ENCODE data around the gene PRKAR2B. TPM values are rescaled to one million over a fixed set of nuclear protein-coding genes. Genes with fewer than 3 reads are reported as not detected.
"Not testable (repeated sequence)": the region's sequence is repeated elsewhere in the genome, so short reads cannot be mapped to it uniquely, and the experiment has no call there.

The PRKAR2B gene
- total and polyA plus RNA-seq, 2 experiments from 2014 or later: 48.8 to 50.6 TPM

- no peak for ATAC-seq
Observed at GRCh38 chr7:107089627-107090026, 45.1 kb downstream of the PRKAR2B start.

GRCh38 chr7:107090457-107090856 lies 46.0 kb downstream of the PRKAR2B start:
- Mint-ChIP-seq H3K4me3 (no peak overlapping the region), H3K9me3 (no peaks in the 10 kb centered on the region), H3K4me1 (peaks cover 27% of the 10 kb centered on the region), H3K27me3 (ENCODE audit: insufficient read depth, low read depth, poor library complexity) (peaks cover 1% of the 10 kb centered on the region), H3K36me3 (ENCODE audit: low read depth) (no peaks in the 10 kb centered on the region), H3K27ac (no peak overlapping the region)
- Histone ChIP-seq H3K27me3 (ENCODE audit: insufficient read depth) (no peaks in the 10 kb centered on the region), H3K4me1 (ENCODE audit: insufficient read depth) (peaks cover 21% of the 10 kb centered on the region), H4K20me1 (replicated peaks; ENCODE audit: insufficient read depth) (peaks cover 3% of the 10 kb centered on the region; the same call in 1 of the 2 replicates), H2AFZ (no peak overlapping the region), H3K4me3 (no peak overlapping the region), H3F3A (replicated peaks; ENCODE audit: low read depth) (no peaks in the 10 kb centered on the region), H3K36me3 (ENCODE audit: insufficient read depth) (no peaks in the 10 kb centered on the region), H3K4me2 (0 out of 2 replicates have a peak overlapping the region, but pooled peaks have one; percentile 9), H3K79me2 (replicated peaks; ENCODE audit: insufficient read depth) (peaks cover 24% of the 10 kb centered on the region), H3K9me2 (ENCODE audit: insufficient read depth) (no peaks in the 10 kb centered on the region), H3K27ac (ENCODE audit: low read depth) (0 out of 2 replicates have a peak overlapping the region, but pooled peaks have one; percentile 5)
- ATAC-seq (peak; percentile 72), DNase-seq (ENCODE audit: low spot score) (peak; percentile 64)
- no peak for TF ChIP-seq ETS1 (IDR thresholded peaks at IDR 0.05)
- peak; percentile 85 for TF ChIP-seq JUNB (IDR thresholded peaks at IDR 0.05; ENCODE audit: unreplicated experiment)

More at GRCh38 chr7:107089627-107090026, 45.1 kb downstream of the PRKAR2B start:
- no peaks in the 10 kb centered on the region for H3K9me2 ChIP-seq (ENCODE audit: insufficient read depth)
- Mint-ChIP-seq H3K4me3 (no peak overlapping the region), H3K27ac (no peak overlapping the region), H3K36me3 (ENCODE audit: low read depth) (no peaks in the 10 kb centered on the region), H3K27me3 (ENCODE audit: insufficient read depth, low read depth, poor library complexity) (peaks cover 1% of the 10 kb centered on the region), H3K9me3 (no peaks in the 10 kb centered on the region), H3K4me1 (peaks cover 27% of the 10 kb centered on the region)
- 0 out of 2 replicates have a peak overlapping the region, but pooled peaks have one; percentile 5 for H3K27ac ChIP-seq (ENCODE audit: low read depth)
- H3K27me3 ChIP-seq (ENCODE audit: insufficient read depth): no peaks in the 10 kb centered on the region
- no peaks in the 10 kb centered on the region for H3K36me3 ChIP-seq (ENCODE audit: insufficient read depth)
- peaks cover 27% of the 10 kb centered on the region for H3K79me2 ChIP-seq (replicated peaks; ENCODE audit: insufficient read depth)
- H2AFZ ChIP-seq: no peak overlapping the region
- DNase-seq (ENCODE audit: low spot score): no peak
- peaks cover 23% of the 10 kb centered on the region for H3K4me1 ChIP-seq (ENCODE audit: insufficient read depth)
- no peak overlapping the region for H3K4me3 ChIP-seq
- TF ChIP-seq ETS1 (IDR thresholded peaks at IDR 0.05): no peak
- no peaks in the 10 kb centered on the region for H3F3A ChIP-seq (replicated peaks; ENCODE audit: low read depth)
- H3K4me2 ChIP-seq: 0 out of 2 replicates have a peak overlapping the region, but pooled peaks have one; percentile 37
- peaks cover 3% of the 10 kb centered on the region; the same call in 1 of the 2 replicates for H4K20me1 ChIP-seq (replicated peaks; ENCODE audit: insufficient read depth)

GRCh38 chr7:107091306-107091705 lies 46.8 kb downstream of the PRKAR2B start:
- Histone ChIP-seq H3F3A (replicated peaks; ENCODE audit: low read depth) (no peaks in the 10 kb centered on the region), H3K4me1 (ENCODE audit: insufficient read depth) (peaks cover 18% of the 10 kb centered on the region), H3K36me3 (ENCODE audit: insufficient read depth) (no peaks in the 10 kb centered on the region), H3K79me2 (replicated peaks; ENCODE audit: insufficient read depth) (peaks cover 31% of the 10 kb centered on the region), H3K27ac (ENCODE audit: low read depth) (0 out of 2 replicates have a peak overlapping the region, but pooled peaks have one; percentile 48), H4K20me1 (replicated peaks; ENCODE audit: insufficient read depth) (peaks cover 3% of the 10 kb centered on the region; the same call in 1 of the 2 replicates), H3K27me3 (ENCODE audit: insufficient read depth) (no peaks in the 10 kb centered on the region), H3K4me2 (no peak overlapping the region), H3K4me3 (no peak overlapping the region), H3K9me2 (ENCODE audit: insufficient read depth) (no peaks in the 10 kb centered on the region), H2AFZ (no peak overlapping the region)
- no peak for ATAC-seq
- H3K4me3 Mint-ChIP-seq: no peak overlapping the region
- no peak overlapping the region for H3K27ac Mint-ChIP-seq
- no peak for DNase-seq (ENCODE audit: low spot score)
- no peak for TF ChIP-seq EZH2 (IDR thresholded peaks at IDR 0.05; ENCODE audit: low read depth, unreplicated experiment)
- peaks cover 27% of the 10 kb centered on the region for H3K4me1 Mint-ChIP-seq
- no peaks in the 10 kb centered on the region for H3K9me3 Mint-ChIP-seq
- no peaks in the 10 kb centered on the region for H3K36me3 Mint-ChIP-seq (ENCODE audit: low read depth)
- H3K27me3 Mint-ChIP-seq (ENCODE audit: insufficient read depth, low read depth, poor library complexity): peaks cover 1% of the 10 kb centered on the region

- peaks cover 24% of the 10 kb centered on the region for H3K4me1 Mint-ChIP-seq
- H3K27me3 ChIP-seq (ENCODE audit: insufficient read depth): not testable (repeated sequence)
Observed at GRCh38 chr7:107093671-107094070, 49.2 kb downstream of the PRKAR2B start.

GRCh38 chr7:107099154-107099553 lies 54.6 kb downstream of the PRKAR2B start:
- not testable (repeated sequence) for H3K4me3 Mint-ChIP-seq; H3K27me3 ChIP-seq (ENCODE audit: insufficient read depth); H3K36me3 ChIP-seq (ENCODE audit: insufficient read depth); DNase-seq (ENCODE audit: low spot score); H2AFZ ChIP-seq; H3K4me1 ChIP-seq (ENCODE audit: insufficient read depth); H3K4me1 Mint-ChIP-seq; H3K27me3 Mint-ChIP-seq (ENCODE audit: insufficient read depth, low read depth, poor library complexity); H3K4me2 ChIP-seq; ATAC-seq; H4K20me1 ChIP-seq (replicated peaks; ENCODE audit: insufficient read depth); H3K27ac Mint-ChIP-seq; H3K27ac ChIP-seq (ENCODE audit: low read depth); H3K4me3 ChIP-seq; H3K9me2 ChIP-seq (ENCODE audit: insufficient read depth); H3F3A ChIP-seq (replicated peaks; ENCODE audit: low read depth)
- H3K9me3 Mint-ChIP-seq: peaks cover 40% of the 10 kb centered on the region
- H3K36me3 Mint-ChIP-seq (ENCODE audit: low read depth): peaks cover 39% of the 10 kb centered on the region
- H3K79me2 ChIP-seq (replicated peaks; ENCODE audit: insufficient read depth): peaks cover 63% of the 10 kb centered on the region

More at GRCh38 chr7:107093671-107094070, 49.2 kb downstream of the PRKAR2B start:
- not testable (repeated sequence) for H3K36me3 Mint-ChIP-seq (ENCODE audit: low read depth); H2AFZ ChIP-seq; H3F3A ChIP-seq (replicated peaks; ENCODE audit: low read depth); H3K27ac Mint-ChIP-seq; H3K4me3 ChIP-seq; H3K36me3 ChIP-seq (ENCODE audit: insufficient read depth); DNase-seq (ENCODE audit: low spot score); ATAC-seq; H3K4me2 ChIP-seq; H4K20me1 ChIP-seq (replicated peaks; ENCODE audit: insufficient read depth); H3K27ac ChIP-seq (ENCODE audit: low read depth); H3K4me3 Mint-ChIP-seq; H3K27me3 Mint-ChIP-seq (ENCODE audit: insufficient read depth, low read depth, poor library complexity); H3K9me2 ChIP-seq (ENCODE audit: insufficient read depth)
- peaks cover 38% of the 10 kb centered on the region for H3K79me2 ChIP-seq (replicated peaks; ENCODE audit: insufficient read depth)
- peaks cover 10% of the 10 kb centered on the region for H3K9me3 Mint-ChIP-seq
- H3K4me1 ChIP-seq (ENCODE audit: insufficient read depth): peaks cover 18% of the 10 kb centered on the region

Measured in GM23338 (cell line).